HG03565 (cell line): Measurements from ENCODE around the gene UVRAG.

ENCODE experiments used
- ATAC-seq: cut with Tn5 transposase; IDR thresholded peaks from one replicate; pipeline ENCODE4 v1.9.1; 2021; ENCODE audit warnings: mild to moderate bottlenecking, moderate library complexity; ENCODE audit not compliant: unreplicated experiment

The UVRAG gene

GRCh38 chr11:75814677-75815344 lies at the start of gene UVRAG:
TSS of gene UVRAG (plus strand) at chr11:75815210. CDS start at chr11:75815408, 198 bp downstream.
- peak; percentile 53 for ATAC-seq

- no peak for ATAC-seq
These were observed 48.4 kb upstream of the UVRAG start for GRCh38 chr11:75766443-75767227.

GRCh38 chr11:75767228-75767572 lies 47.8 kb upstream of the UVRAG start:
- ATAC-seq, result no peak

- ATAC-seq, result no peak
These were observed 47.3 kb upstream of the UVRAG start for GRCh38 chr11:75767793-75768111.

GRCh38 chr11:75768112-75768908 lies 46.7 kb upstream of the UVRAG start, which contains the start of gene DGAT2:
TSS of gene DGAT2 (plus strand) at chr11:75768778. CDS start at chr11:75768992, 214 bp downstream.
- ATAC-seq, result peak; percentile 70

GRCh38 chr11:75768909-75769771 lies 45.9 kb upstream of the UVRAG start:
- ATAC-seq, result no peak

- ATAC-seq, result no peak
These were observed 44.9 kb upstream of the UVRAG start for GRCh38 chr11:75770102-75770501.

- no peak for ATAC-seq
These were observed 43.2 kb upstream of the UVRAG start for GRCh38 chr11:75771646-75772410.

GRCh38 chr11:75773595-75774353 lies 41.2 kb upstream of the UVRAG start:
- ATAC-seq, result peak; percentile 78

- ATAC-seq, result no peak
These were observed 40.0 kb upstream of the UVRAG start for GRCh38 chr11:75775056-75775455.

GRCh38 chr11:75776546-75776945 lies 38.5 kb upstream of the UVRAG start:
- no peak for ATAC-seq

GRCh38 chr11:75777461-75778110 lies 37.4 kb upstream of the UVRAG start:
- no peak for ATAC-seq

- no peak for ATAC-seq
These were observed 36.0 kb upstream of the UVRAG start for GRCh38 chr11:75778962-75779361.

GRCh38 chr11:75779960-75780359 lies 35.0 kb upstream of the UVRAG start:
- no peak for ATAC-seq

- ATAC-seq, result no peak
These were observed 34.1 kb upstream of the UVRAG start for GRCh38 chr11:75780888-75781287.

GRCh38 chr11:75781296-75781695 lies 33.7 kb upstream of the UVRAG start:
- no peak for ATAC-seq

GRCh38 chr11:75781831-75782230 lies 33.2 kb upstream of the UVRAG start:
- no peak for ATAC-seq

GRCh38 chr11:75782540-75783263 lies 32.3 kb upstream of the UVRAG start:
- ATAC-seq, result no peak
